ENCODE results near the gene KCNMA1. TPM values are rescaled to one million over a fixed set of nuclear protein-coding genes. Genes with fewer than 3 reads are reported as not detected.

The KCNMA1 gene
- total and polyA plus RNA-seq, 10 of the 15 experiments (the other 5 are each of a cell fraction or from before 2014, with no cell fraction given): 8.5 to 77.0 (median 21.3) TPM

DNA sequence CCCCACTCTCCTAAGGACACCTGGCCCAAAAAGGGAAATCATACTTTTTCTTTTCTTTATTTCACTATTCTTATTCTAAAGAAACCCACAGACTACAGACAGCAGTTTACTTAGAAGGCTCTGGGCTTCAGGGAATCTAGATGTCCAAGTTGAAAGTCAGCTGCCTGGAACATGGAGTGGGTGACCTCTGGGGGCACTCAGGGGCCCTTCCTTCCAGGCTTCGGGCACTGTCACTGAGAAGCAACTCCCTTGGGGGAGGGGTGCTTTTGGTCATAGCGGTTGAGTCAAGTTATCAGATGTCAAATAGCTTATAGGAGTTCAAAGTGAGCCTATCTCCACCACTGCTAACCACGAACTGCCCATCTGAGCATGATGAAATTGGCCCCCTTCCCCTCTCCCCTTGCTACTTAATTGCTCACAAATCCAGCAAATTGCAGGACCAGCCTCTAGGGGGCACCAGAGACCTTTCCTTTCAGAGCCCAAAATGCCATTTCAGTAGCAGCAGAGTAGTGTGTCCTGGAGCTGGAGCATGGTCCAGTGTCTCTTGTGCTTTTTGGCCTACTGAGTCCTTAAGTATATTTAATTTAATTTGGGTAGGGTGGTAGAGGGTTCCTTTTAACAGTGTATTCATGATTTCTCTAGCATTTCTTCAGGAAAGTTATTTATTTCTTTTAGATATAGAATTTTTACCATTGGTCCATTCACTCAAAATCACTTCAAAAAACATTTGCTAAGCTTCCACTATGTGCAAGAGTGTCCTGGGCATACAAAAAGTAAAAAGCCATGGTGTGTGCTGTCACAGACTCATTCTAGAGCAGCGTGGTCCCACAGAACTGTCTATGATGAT lies 463.8 kb downstream of the KCNMA1 start (continued):
- TF ChIP-seq SMARCA5 (IDR thresholded peaks at IDR 0.05): peak; percentile 66; the same call in 1 of the 2 replicates
- 0 out of 2 replicates have a peak, but pooled peaks have one; percentile 44 for TF ChIP-seq RB1 (IDR thresholded peaks at IDR 0.05; ENCODE audit: borderline replicate concordance)
- no peak for TF ChIP-seq ATF7 (IDR thresholded peaks at IDR 0.05; ENCODE audit: low read depth)
- TF ChIP-seq NFYB (IDR thresholded peaks at IDR 0.05; ENCODE audit: insufficient read depth, low read depth, low read length): no peak

DNA sequence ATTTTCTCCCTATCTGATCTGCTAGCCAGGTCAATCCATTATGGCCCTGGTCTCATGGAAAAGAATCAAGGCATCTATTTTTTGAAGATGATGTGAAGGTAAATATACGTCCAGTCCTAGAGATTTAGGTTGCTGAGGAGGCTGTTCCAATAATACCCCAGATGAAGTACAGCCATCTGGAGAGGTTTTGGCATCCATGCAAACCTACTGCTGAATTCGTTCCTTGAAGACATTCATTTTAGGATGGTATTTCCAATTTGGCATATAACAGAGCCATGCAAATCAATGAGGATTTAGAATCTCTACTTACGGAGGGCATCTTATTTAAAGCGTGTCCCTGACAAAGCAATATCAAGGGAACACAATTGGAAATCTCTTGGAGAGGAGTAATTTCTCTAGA lies 465.5 kb downstream of the KCNMA1 start:
- Histone ChIP-seq H3K9ac (ENCODE audit: control insufficient read depth, insufficient read depth, low read length) (no peak overlapping the region), H4K20me1 (ENCODE audit: control insufficient read depth, insufficient read depth) (no peaks in the 10 kb centered on the region), H3K79me2 (ENCODE audit: control insufficient read depth, insufficient read depth, low read length) (no peaks in the 10 kb centered on the region), H3K27me3 (replicated peaks in 1 of 2; ENCODE audit: control insufficient read depth in 2 of 2, insufficient read depth in 2 of 2, low read length in 1 of 2) (no peaks in the 10 kb centered on the region), H2AFZ (ENCODE audit: control insufficient read depth, low read depth, low read length) (no peak overlapping the region), H3K27ac (ENCODE audit: control insufficient read depth, insufficient read depth) (no peak overlapping the region), H3K4me3 (no peak overlapping the region), H3K9me3 (replicated peaks; ENCODE audit: control insufficient read depth, insufficient read depth, low read length) (no peaks in the 10 kb centered on the region), H3K4me1 (ENCODE audit: control insufficient read depth, insufficient read depth, low read length) (no peaks in the 10 kb centered on the region), H3K36me3 (ENCODE audit: control insufficient read depth in 2 of 2, insufficient read depth in 2 of 2, low read length in 1 of 2) (no peaks in the 10 kb centered on the region), H3K4me2 (ENCODE audit: control insufficient read depth, insufficient read depth) (no peak overlapping the region)
- ChIA-PET RAD21 (ENCODE audit: unreplicated experiment) (interaction anchor here (0.6 to 5.9 kb wide), 6 partner anchors 72 to 539 kb away, joined by 3 to 59 read pairs (median 44); partner anchors contain the start of gene KCNMA1), CTCF (interaction anchor here (1.1 to 23.3 kb wide), 10 partner anchors 9 to 542 kb away, joined by 3 to 532 read pairs (median 40); partner anchors contain the start of gene KCNMA1), POLR2A (no interaction called here), SMC1A (ENCODE audit: uncharacterized antibody, unreplicated experiment) (interaction anchor here (0.6 to 10.3 kb wide), 9 partner anchors 8 to 540 kb away, joined by 3 to 106 read pairs (median 43); no protein-coding TSS in a partner anchor)
- DNase-seq (ENCODE audit: low read depth, low spot score) (no peak), ATAC-seq (no peak), FAIRE-seq (no peak)
- WGBS (ENCODE audit: insufficient coverage, insufficient replicate concordance, low lambda C conversion rate, missing lambda C conversion rate): 49% methylated on average over 4 of the region's 4 CpGs
- BruUV-seq (replicated peaks): no TSS peak
- in situ Hi-C loops (cut with MboI) (no loop called here), intact Hi-C loops (cut with micrococcal nuclease; ENCODE audit: unreplicated experiment) (loop anchor here (5.0 kb wide), 1 partner anchor 320 kb away; no protein-coding TSS in a partner anchor)
- no peak for TF ChIP-seq ZZZ3 (IDR thresholded peaks at IDR 0.05; ENCODE audit: control insufficient read depth, insufficient read length, low read depth)
- no peak for TF ChIP-seq TARDBP (IDR thresholded peaks at IDR 0.05; ENCODE audit: borderline replicate concordance)
- TF ChIP-seq, protein P1, sequence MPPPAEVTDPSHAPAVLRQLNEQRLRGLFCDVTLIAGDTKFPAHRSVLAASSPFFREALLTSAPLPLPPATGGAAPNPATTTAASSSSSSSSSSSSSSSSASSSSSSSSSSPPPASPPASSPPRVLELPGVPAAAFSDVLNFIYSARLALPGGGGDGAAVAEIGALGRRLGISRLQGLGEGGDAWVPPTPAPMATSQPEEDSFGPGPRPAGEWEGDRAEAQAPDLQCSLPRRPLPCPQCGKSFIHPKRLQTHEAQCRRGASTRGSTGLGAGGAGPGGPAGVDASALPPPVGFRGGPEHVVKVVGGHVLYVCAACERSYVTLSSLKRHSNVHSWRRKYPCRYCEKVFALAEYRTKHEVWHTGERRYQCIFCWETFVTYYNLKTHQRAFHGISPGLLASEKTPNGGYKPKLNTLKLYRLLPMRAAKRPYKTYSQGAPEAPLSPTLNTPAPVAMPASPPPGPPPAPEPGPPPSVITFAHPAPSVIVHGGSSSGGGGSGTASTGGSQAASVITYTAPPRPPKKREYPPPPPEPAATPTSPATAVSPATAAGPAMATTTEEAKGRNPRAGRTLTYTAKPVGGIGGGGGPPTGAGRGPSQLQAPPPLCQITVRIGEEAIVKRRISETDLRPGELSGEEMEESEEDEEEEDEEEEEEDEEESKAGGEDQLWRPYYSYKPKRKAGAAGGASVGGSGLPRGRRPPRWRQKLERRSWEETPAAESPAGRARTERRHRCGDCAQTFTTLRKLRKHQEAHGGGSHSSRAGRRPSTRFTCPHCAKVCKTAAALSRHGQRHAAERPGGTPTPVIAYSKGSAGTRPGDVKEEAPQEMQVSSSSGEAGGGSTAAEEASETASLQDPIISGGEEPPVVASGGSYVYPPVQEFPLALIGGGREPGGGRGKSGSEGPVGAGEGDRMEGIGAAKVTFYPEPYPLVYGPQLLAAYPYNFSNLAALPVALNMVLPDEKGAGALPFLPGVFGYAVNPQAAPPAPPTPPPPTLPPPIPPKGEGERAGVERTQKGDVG (CRISPR knock-in tag; IDR thresholded peaks at IDR 0.05): no peak
- TF ChIP-seq RFX5 (IDR thresholded peaks at IDR 0.05; ENCODE audit: low read depth, low read length): no peak
- TF ChIP-seq RAD21 (IDR thresholded peaks at IDR 0.05; ENCODE audit: insufficient read depth, low read depth, low read length): no peak
- TF ChIP-seq RUNX3 (IDR thresholded peaks at IDR 0.05; ENCODE audit: low read length): no peak
- TF ChIP-seq BCL11A (IDR thresholded peaks at IDR 0.05; ENCODE audit: low read depth, low read length): no peak
- no peak for TF ChIP-seq FOS (IDR thresholded peaks at IDR 0.05; ENCODE audit: borderline replicate concordance, extremely low read depth, insufficient read length)
- no peak for TF ChIP-seq SIN3A (IDR thresholded peaks at IDR 0.05; ENCODE audit: low read depth, low read length)
- no peak for TF ChIP-seq NR2C2 (IDR thresholded peaks at IDR 0.05; ENCODE audit: borderline replicate concordance, control insufficient read depth, insufficient read length, low read depth)
- no peak for TF ChIP-seq IKZF1 (conservative IDR thresholded peaks at IDR 0.05)
- TF ChIP-seq, protein P2, sequence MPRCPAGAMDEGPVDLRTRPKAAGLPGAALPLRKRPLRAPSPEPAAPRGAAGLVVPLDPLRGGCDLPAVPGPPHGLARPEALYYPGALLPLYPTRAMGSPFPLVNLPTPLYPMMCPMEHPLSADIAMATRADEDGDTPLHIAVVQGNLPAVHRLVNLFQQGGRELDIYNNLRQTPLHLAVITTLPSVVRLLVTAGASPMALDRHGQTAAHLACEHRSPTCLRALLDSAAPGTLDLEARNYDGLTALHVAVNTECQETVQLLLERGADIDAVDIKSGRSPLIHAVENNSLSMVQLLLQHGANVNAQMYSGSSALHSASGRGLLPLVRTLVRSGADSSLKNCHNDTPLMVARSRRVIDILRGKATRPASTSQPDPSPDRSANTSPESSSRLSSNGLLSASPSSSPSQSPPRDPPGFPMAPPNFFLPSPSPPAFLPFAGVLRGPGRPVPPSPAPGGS (IDR thresholded peaks at IDR 0.05; ENCODE audit: borderline replicate concordance, insufficient read depth, low read depth, low read length, poor library complexity, severe bottlenecking): no peak
- TF ChIP-seq TAF1 (IDR thresholded peaks at IDR 0.05; ENCODE audit: borderline replicate concordance, low read depth, low read length): no peak
